ENCODE measurements around the gene TMEM117. TPM values are rescaled to one million over a fixed set of nuclear protein-coding genes. Genes with fewer than 3 reads are reported as not detected.
"Not testable (repeated sequence)": the region's sequence is repeated elsewhere in the genome, so short reads cannot be mapped to it uniquely, and the experiment has no call there.

Gene TMEM117
- total and polyA plus RNA-seq, 2 donors (not counting 1 experiment from before 2014, with no cell fraction given), result 2.0 to 10.4 TPM

DNA sequence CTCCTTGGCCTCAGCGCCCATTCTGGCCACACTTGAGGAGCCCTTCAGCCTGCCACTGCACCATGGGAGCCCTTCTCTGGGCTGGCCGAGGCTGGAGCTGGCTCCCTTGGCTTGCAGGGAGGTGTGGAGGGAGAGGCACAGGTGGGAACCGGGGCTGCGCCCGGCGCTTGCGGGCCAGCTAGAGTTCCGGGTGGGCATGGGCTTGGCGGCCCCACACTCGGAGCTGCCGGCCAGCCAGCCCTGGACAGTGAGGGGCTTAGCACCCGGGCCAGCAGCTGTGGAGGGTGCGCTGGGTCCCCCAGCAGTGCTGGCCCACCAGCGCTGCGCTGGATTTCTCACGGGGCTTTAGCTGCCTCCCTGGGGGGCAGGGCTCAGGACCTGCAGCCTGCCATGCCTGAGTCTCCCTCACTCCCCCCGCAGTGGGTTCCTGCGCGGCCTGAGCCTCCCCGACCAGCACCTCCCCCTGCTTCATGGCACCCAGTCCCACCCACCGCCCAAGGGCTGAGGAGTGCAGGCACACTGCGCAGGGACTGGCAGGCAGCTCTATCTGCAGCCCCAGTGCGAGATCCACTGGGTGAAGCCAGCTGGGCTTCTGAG is 28.0 kb downstream of the TMEM117 start:
- Mint-ChIP-seq H3K27ac (no peak overlapping the region), H3K27me3 (no peaks in the 10 kb centered on the region), H3K4me1 (no peaks in the 10 kb centered on the region), H3K4me3 (no peak overlapping the region), H3K9me3 (ENCODE audit: insufficient read depth) (no peaks in the 10 kb centered on the region)
- ATAC-seq (ENCODE audit: low read depth), result no peak
- H3K9me3 ChIP-seq (ENCODE audit: control extremely low read depth in 1 of 3, control insufficient read depth in 2 of 3, insufficient read depth in 1 of 3, low read length in 2 of 3), result peaks cover 0 to 4% (median 0%) of the 10 kb centered on the region in 3 donors
- H4K20me1 ChIP-seq (ENCODE audit: control insufficient read depth, insufficient read depth, low read length, poor library complexity, severe bottlenecking), result no peaks in the 10 kb centered on the region
- CTCF ChIA-PET, result no interaction called here
- H3K4me1 ChIP-seq (ENCODE audit: control insufficient read depth in 2 of 2, insufficient read depth in 2 of 2, low read length in 2 of 2), result no peaks in the 10 kb centered on the region
- H3K36me3 ChIP-seq (replicated peaks in 1 of 2; ENCODE audit: control extremely low read depth in 1 of 2, control insufficient read depth in 1 of 2, extremely low read depth in 1 of 2, insufficient read depth in 2 of 2, low read length in 1 of 2), result no peaks in the 10 kb centered on the region
- H3K79me2 ChIP-seq (ENCODE audit: control insufficient read depth, insufficient read depth, low read length), result no peaks in the 10 kb centered on the region
- no peak overlapping the region for H2AFZ ChIP-seq (ENCODE audit: insufficient read depth, low read depth, low read length, poor library complexity, severe bottlenecking)
- H3K27ac ChIP-seq (ENCODE audit: low read length in 2 of 2), result no peak overlapping the region
- no peak for TF ChIP-seq EZH2 (IDR thresholded peaks at IDR 0.05; ENCODE audit: borderline replicate concordance, insufficient read depth, low read depth, low read length, poor library complexity, severe bottlenecking)
- TF ChIP-seq, protein P1, sequence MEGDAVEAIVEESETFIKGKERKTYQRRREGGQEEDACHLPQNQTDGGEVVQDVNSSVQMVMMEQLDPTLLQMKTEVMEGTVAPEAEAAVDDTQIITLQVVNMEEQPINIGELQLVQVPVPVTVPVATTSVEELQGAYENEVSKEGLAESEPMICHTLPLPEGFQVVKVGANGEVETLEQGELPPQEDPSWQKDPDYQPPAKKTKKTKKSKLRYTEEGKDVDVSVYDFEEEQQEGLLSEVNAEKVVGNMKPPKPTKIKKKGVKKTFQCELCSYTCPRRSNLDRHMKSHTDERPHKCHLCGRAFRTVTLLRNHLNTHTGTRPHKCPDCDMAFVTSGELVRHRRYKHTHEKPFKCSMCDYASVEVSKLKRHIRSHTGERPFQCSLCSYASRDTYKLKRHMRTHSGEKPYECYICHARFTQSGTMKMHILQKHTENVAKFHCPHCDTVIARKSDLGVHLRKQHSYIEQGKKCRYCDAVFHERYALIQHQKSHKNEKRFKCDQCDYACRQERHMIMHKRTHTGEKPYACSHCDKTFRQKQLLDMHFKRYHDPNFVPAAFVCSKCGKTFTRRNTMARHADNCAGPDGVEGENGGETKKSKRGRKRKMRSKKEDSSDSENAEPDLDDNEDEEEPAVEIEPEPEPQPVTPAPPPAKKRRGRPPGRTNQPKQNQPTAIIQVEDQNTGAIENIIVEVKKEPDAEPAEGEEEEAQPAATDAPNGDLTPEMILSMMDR (IDR thresholded peaks at IDR 0.05), result no peak
- DNase-seq, result no peak
- WGBS (ENCODE audit: insufficient coverage), result 99% methylated on average over 21 of the region's 23 CpGs
- no peaks in the 10 kb centered on the region for H3K27me3 ChIP-seq (replicated peaks in 1 of 4; ENCODE audit: control extremely low read depth in 1 of 4, control insufficient read depth in 3 of 4, insufficient read depth in 4 of 4, low read length in 3 of 4)
- no peak overlapping the region for H3K4me2 ChIP-seq (replicated peaks; ENCODE audit: low read depth, low read length, poor library complexity, severe bottlenecking)
- POLR2A ChIA-PET, result no interaction called here
- no peak overlapping the region for H3K4me3 ChIP-seq (ENCODE audit: control extremely low read depth in 1 of 5, extremely low read depth in 1 of 5, insufficient read depth in 1 of 5, low read depth in 2 of 5, low read length in 4 of 5)
- H3K9ac ChIP-seq (ENCODE audit: low read length), result no peak overlapping the region
- intact Hi-C loops (cut with micrococcal nuclease), result no loop called here

DNA sequence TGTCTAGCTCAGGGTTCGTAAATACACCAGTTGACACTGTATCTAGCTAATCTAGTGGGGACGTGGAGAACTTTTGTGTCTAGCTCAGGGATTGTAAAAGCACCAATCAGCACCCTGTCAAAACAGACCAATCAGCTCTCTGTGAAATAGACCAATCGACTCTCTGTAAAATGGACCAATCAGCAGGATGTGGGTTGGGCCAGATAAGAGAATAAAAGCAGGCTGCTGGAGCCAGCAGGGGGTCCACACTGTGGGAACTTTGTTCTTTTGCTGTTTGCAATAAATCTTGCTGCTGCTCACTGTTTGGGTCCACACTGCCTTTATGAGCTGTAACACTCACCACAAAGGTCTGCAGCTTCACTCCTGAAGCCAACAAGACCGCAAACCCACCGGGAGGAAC is 28.7 kb downstream of the TMEM117 start:
- H3K36me3 ChIP-seq (replicated peaks in 1 of 2; ENCODE audit: control extremely low read depth in 1 of 2, control insufficient read depth in 1 of 2, extremely low read depth in 1 of 2, insufficient read depth in 2 of 2, low read length in 1 of 2); H3K27ac ChIP-seq (ENCODE audit: low read length in 2 of 2); H3K4me3 ChIP-seq (ENCODE audit: control extremely low read depth in 1 of 5, extremely low read depth in 1 of 5, insufficient read depth in 1 of 5, low read depth in 2 of 5, low read length in 4 of 5); CTCF ChIA-PET; DNase-seq; POLR2A ChIA-PET; H3K4me1 Mint-ChIP-seq; H3K27ac Mint-ChIP-seq; H3K9me3 Mint-ChIP-seq (ENCODE audit: insufficient read depth); H3K27me3 Mint-ChIP-seq; H4K20me1 ChIP-seq (ENCODE audit: control insufficient read depth, insufficient read depth, low read length, poor library complexity, severe bottlenecking); H3K4me2 ChIP-seq (replicated peaks; ENCODE audit: low read depth, low read length, poor library complexity, severe bottlenecking); H3K79me2 ChIP-seq (ENCODE audit: control insufficient read depth, insufficient read depth, low read length); H3K4me1 ChIP-seq (ENCODE audit: control insufficient read depth in 2 of 2, insufficient read depth in 2 of 2, low read length in 2 of 2); intact Hi-C loops (cut with micrococcal nuclease); H3K4me3 Mint-ChIP-seq; H3K9ac ChIP-seq (ENCODE audit: low read length); H3K9me3 ChIP-seq (ENCODE audit: control extremely low read depth in 1 of 3, control insufficient read depth in 2 of 3, insufficient read depth in 1 of 3, low read length in 2 of 3); ATAC-seq (ENCODE audit: low read depth); H2AFZ ChIP-seq (ENCODE audit: insufficient read depth, low read depth, low read length, poor library complexity, severe bottlenecking); H3K27me3 ChIP-seq (replicated peaks in 1 of 4; ENCODE audit: control extremely low read depth in 1 of 4, control insufficient read depth in 3 of 4, insufficient read depth in 4 of 4, low read length in 3 of 4): not testable (repeated sequence)
- WGBS (ENCODE audit: insufficient coverage), result 100% methylated on average over 2 of the region's 5 CpGs

Data from B cell (primary cell).